GM18511 (cell line): ENCODE measurements around the gene MPST.

ENCODE experiments used
- ATAC-seq: cut with Tn5 transposase; IDR thresholded peaks from one replicate; pipeline ENCODE4 v1.9.1; 2021; ENCODE audit warnings: mild to moderate bottlenecking, moderate library complexity; ENCODE audit not compliant: unreplicated experiment

Gene MPST

GRCh38 chr22:37075822-37076433 lies 56.4 kb downstream of the MPST start:
- ATAC-seq: no peak

DNA sequence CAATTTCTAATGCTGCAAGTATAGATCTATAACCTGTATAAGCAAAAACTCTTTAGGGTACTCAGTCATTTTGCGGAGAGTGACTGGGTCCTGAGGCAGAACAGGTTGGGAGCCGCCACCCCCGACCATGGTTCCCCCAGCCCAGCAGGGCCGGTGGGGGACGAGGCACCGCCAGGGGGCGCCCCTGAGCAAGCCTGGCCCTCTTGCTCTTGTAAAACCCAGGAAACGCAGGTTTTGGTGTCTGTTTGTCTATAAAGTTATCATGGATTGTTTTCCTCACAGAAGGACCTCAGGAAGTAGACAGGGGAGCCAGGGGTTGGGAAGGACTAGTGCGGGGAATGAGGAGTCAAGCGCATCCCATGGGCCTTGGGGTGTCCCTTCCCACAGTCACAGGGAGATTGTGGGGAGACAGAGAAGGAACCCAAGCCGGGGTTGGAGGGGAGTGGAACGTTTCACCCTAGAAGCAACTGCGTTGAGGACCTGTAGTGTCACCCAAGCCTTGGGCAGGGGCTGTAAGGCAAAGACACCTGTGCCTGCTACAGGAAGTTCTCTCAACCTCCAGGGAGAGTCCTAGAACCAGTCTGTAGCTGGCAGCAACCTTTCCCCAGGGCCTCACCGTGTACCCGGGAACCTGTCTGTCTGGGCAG lies 58.4 kb downstream of the MPST start:
- no peak for ATAC-seq

DNA sequence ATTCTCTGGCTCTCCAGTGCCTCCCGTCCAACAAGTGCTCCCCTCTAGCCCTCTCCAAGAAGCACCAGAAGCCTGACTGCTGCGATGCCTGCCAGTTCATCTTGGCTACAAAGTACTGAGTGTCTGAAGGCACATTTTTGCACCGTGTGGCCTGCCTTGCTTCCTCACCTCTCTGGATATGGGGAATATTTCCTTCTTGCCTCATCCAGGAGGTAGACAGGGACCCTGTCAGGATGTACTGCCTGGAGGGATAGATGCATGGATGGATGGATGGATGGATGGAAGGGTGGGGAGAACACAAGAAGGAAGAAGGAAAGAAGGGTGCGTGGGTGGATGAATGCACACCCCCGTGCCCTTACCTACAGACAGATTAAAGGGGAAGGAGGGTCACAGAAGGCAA lies 59.6 kb downstream of the MPST start:
- ATAC-seq: no peak
